Measurements from ENCODE around the gene TNRC6B. TPM values are rescaled to one million over a fixed set of nuclear protein-coding genes. Genes with fewer than 3 reads are reported as not detected.
"Not testable (repeated sequence)": the region's sequence is repeated elsewhere in the genome, so short reads cannot be mapped to it uniquely, and the experiment has no call there.

TNRC6B gene
- total RNA-seq, 4 donors from 2014 or later = 41.8 to 109 (median 48.2) TPM

GRCh38 chr22:40305625-40306024 lies 127.9 kb downstream of the TNRC6B start:
- H3K4me3 ChIP-seq (ENCODE audit: low read depth, poor library complexity, severe bottlenecking) = no peak overlapping the region
- 95 to 96% methylated on average over 5 of the region's 5 CpGs for WGBS, 2 donors
- no peak for DNase-seq (ENCODE audit: low spot score in 2 of 2)
- intact Hi-C loops (cut with DNase I; ENCODE audit: low total_unique reads) = no loop called here
- TF ChIP-seq POLR2A (IDR thresholded peaks at IDR 0.05) = no peak
- no peak for TF ChIP-seq CTCF (IDR thresholded peaks at IDR 0.05)

- DNase-seq (ENCODE audit: low spot score in 2 of 2) = no peak
- intact Hi-C loops (cut with DNase I; ENCODE audit: low total_unique reads) = no loop called here
- TF ChIP-seq POLR2A (IDR thresholded peaks at IDR 0.05) = no peak
- TF ChIP-seq CTCF (IDR thresholded peaks at IDR 0.05) = no peak
- H3K4me3 ChIP-seq (ENCODE audit: low read depth, poor library complexity, severe bottlenecking) = no peak overlapping the region
- WGBS, 2 donors = 89 to 91% methylated on average over 6 of the region's 6 CpGs
Measured at GRCh38 chr22:40308999-40309573, 131.4 kb downstream of the TNRC6B start.

GRCh38 chr22:40309631-40310030 lies 131.9 kb downstream of the TNRC6B start:
- no peak for TF ChIP-seq CTCF (IDR thresholded peaks at IDR 0.05)
- TF ChIP-seq POLR2A (IDR thresholded peaks at IDR 0.05) = no peak
- no peak for DNase-seq (ENCODE audit: low spot score in 2 of 2)
- H3K4me3 ChIP-seq (ENCODE audit: low read depth, poor library complexity, severe bottlenecking) = no peak overlapping the region
- intact Hi-C loops (cut with DNase I; ENCODE audit: low total_unique reads) = no loop called here

- no peak overlapping the region for H3K4me3 ChIP-seq (ENCODE audit: low read depth, poor library complexity, severe bottlenecking)
- intact Hi-C loops (cut with DNase I; ENCODE audit: low total_unique reads) = no loop called here
- 63 to 71% methylated on average over 9 of the region's 9 CpGs for WGBS, 2 donors
- DNase-seq (ENCODE audit: low spot score in 2 of 2) = no peak
- TF ChIP-seq CTCF (IDR thresholded peaks at IDR 0.05) (no peak), POLR2A (IDR thresholded peaks at IDR 0.05) (no peak)
Measured at GRCh38 chr22:40310081-40310767, 132.5 kb downstream of the TNRC6B start.

GRCh38 chr22:40310768-40311120 lies 133.0 kb downstream of the TNRC6B start:
- DNase-seq (ENCODE audit: low spot score in 2 of 2) = no peak
- WGBS, 2 donors = 50 to 63% methylated on average over 5 of the region's 5 CpGs
- intact Hi-C loops (cut with DNase I; ENCODE audit: low total_unique reads) = no loop called here
- H3K4me3 ChIP-seq (ENCODE audit: low read depth, poor library complexity, severe bottlenecking) = no peak overlapping the region
- TF ChIP-seq POLR2A (IDR thresholded peaks at IDR 0.05) (no peak), CTCF (IDR thresholded peaks at IDR 0.05) (no peak)

- DNase-seq (ENCODE audit: low spot score in 2 of 2); intact Hi-C loops (cut with DNase I; ENCODE audit: low total_unique reads); H3K4me3 ChIP-seq (ENCODE audit: low read depth, poor library complexity, severe bottlenecking): not testable (repeated sequence)
- WGBS, 2 donors = 96% methylated on average over 12 of the region's 12 CpGs
Measured at GRCh38 chr22:40311646-40312045, 133.9 kb downstream of the TNRC6B start.

All from lower leg skin (tissue), 4 donors.